Measurements from ENCODE around the gene PFN1.

The PFN1 gene

DNA sequence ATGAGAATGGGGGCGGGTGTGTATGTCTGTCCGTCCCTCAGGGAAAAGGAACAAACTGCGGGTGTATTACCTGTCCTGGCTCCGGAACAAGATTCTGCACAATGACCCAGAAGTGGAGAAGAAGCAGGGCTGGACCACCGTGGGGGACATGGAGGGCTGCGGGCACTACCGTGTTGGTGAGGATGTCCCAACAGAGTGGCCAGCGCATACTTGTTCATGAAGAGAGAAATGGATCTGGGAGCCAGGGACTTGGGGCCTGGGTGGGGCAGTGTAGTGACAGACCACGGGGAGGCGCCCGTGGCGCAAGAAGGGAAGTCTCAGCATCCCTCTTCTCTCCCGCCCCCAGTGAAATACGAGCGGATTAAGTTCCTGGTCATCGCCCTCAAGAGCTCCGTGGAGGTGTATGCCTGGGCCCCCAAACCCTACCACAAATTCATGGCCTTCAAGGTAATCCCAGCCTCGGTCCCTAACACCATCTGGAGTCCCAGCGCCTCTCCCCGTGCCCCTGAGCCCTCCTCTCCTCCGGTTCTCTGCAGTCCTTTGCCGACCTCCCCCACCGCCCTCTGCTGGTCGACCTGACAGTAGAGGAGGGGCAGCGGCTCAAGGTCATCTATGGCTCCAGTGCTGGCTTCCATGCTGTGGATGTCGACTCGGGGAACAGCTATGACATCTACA is 52.5 kb downstream of the PFN1 start:
- DNase-seq = no peak

All from NCI-H1105 (cell line).